ENCODE results near the gene PPM1M.
"Not testable (repeated sequence)": the region's sequence is repeated elsewhere in the genome, so short reads cannot be mapped to it uniquely, and the experiment has no call there.

PPM1M gene

GRCh38 chr3:52270252-52270754 is 24.7 kb downstream of the PPM1M start:
- no peak for TF ChIP-seq CTCF (IDR thresholded peaks at IDR 0.05; ENCODE audit: unreplicated experiment in 3 of 3)
- peaks cover 72% of the 10 kb centered on the region for H3K36me3 Mint-ChIP-seq (ENCODE audit: low read depth)
- H3K27ac Mint-ChIP-seq, result peak overlapping the region; percentile 23 to 60 (median 35)
- no peak overlapping the region for H3K4me3 Mint-ChIP-seq
- H3K9me3 Mint-ChIP-seq, result no peaks in the 10 kb centered on the region
- peaks cover 26% of the 10 kb centered on the region for H3K4me1 Mint-ChIP-seq
- H3K27me3 Mint-ChIP-seq (ENCODE audit: low read depth), result no peaks in the 10 kb centered on the region

- not testable (repeated sequence) for H3K27ac Mint-ChIP-seq; H3K4me3 Mint-ChIP-seq; H3K9me3 Mint-ChIP-seq; H3K27me3 Mint-ChIP-seq (ENCODE audit: low read depth)
- H3K4me1 Mint-ChIP-seq, result peaks cover 34% of the 10 kb centered on the region
- H3K36me3 Mint-ChIP-seq (ENCODE audit: low read depth), result peaks cover 63% of the 10 kb centered on the region
Measured at GRCh38 chr3:52272172-52272571, 26.6 kb downstream of the PPM1M start.

- Mint-ChIP-seq H3K4me3 (no peak overlapping the region), H3K27me3 (ENCODE audit: low read depth) (no peaks in the 10 kb centered on the region), H3K9me3 (no peaks in the 10 kb centered on the region), H3K27ac (no peak overlapping the region), H3K4me1 (peaks cover 34% of the 10 kb centered on the region), H3K36me3 (ENCODE audit: low read depth) (peaks cover 56% of the 10 kb centered on the region)
- no peak for TF ChIP-seq CTCF (IDR thresholded peaks at IDR 0.05; ENCODE audit: unreplicated experiment in 3 of 3)
Measured at GRCh38 chr3:52272831-52273230, 27.3 kb downstream of the PPM1M start.

GRCh38 chr3:52274781-52275180 is 29.2 kb downstream of the PPM1M start:
- H3K9me3 Mint-ChIP-seq; H3K27me3 Mint-ChIP-seq (ENCODE audit: low read depth): not testable (repeated sequence)
- Mint-ChIP-seq H3K36me3 (ENCODE audit: low read depth) (peaks cover 45% of the 10 kb centered on the region), H3K4me3 (peak overlapping the region; percentile 62 to 75 (median 72)), H3K4me1 (peaks cover 44% of the 10 kb centered on the region), H3K27ac (peak overlapping the region in 2 of 3 experiments; percentile 51 to 81)

- no peaks in the 10 kb centered on the region for H3K9me3 Mint-ChIP-seq
- H3K36me3 Mint-ChIP-seq (ENCODE audit: low read depth), result peaks cover 31% of the 10 kb centered on the region
- peak overlapping the region; percentile 95 to 99 (median 98) for H3K27ac Mint-ChIP-seq
- peak overlapping the region; percentile 96 to 100 (median 98) for H3K4me3 Mint-ChIP-seq
- no peaks in the 10 kb centered on the region for H3K27me3 Mint-ChIP-seq (ENCODE audit: low read depth)
- TF ChIP-seq CTCF (IDR thresholded peaks at IDR 0.05; ENCODE audit: unreplicated experiment in 3 of 3), result no peak
- peaks cover 40% of the 10 kb centered on the region for H3K4me1 Mint-ChIP-seq
Measured at GRCh38 chr3:52277071-52277964, 31.8 kb downstream of the PPM1M start.

- H3K4me1 Mint-ChIP-seq, result peaks cover 36% of the 10 kb centered on the region
- peak in 2 of 3 experiments; percentile 44 to 50 for TF ChIP-seq CTCF (IDR thresholded peaks at IDR 0.05; ENCODE audit: unreplicated experiment in 3 of 3)
- no peaks in the 10 kb centered on the region for H3K27me3 Mint-ChIP-seq (ENCODE audit: low read depth)
- H3K9me3 Mint-ChIP-seq, result no peaks in the 10 kb centered on the region
- peak overlapping the region; percentile 96 to 100 (median 98) for H3K4me3 Mint-ChIP-seq
- peak overlapping the region; percentile 95 to 99 (median 98) for H3K27ac Mint-ChIP-seq
- H3K36me3 Mint-ChIP-seq (ENCODE audit: low read depth), result peaks cover 25% of the 10 kb centered on the region
Measured at GRCh38 chr3:52277972-52278509, 32.5 kb downstream of the PPM1M start.
